WERI-Rb-1 (cell line): ENCODE results near the gene ZNHIT6.
A peak's percentile ranks its signal among the peaks of the same experiment; 100 is the strongest.

Source experiments
- DNase-seq: peaks from one replicate; pipeline ENCODE4 v3.0.0-alpha.2; 2020
- H3K27ac ChIP-seq: fragments of 250-450 bp; sonication (Bioruptor Pico); 2 replicates; pipeline ENCODE4 v1.5.1; 2020; ENCODE audit warnings: mild to moderate bottlenecking, moderate library complexity
- H3K27me3 ChIP-seq: fragments of 250-450 bp; sonication (Bioruptor Pico); 2 replicates; pipeline ENCODE4 v1.5.1; 2021; ENCODE audit warnings: mild to moderate bottlenecking, low read depth, moderate library complexity; ENCODE audit not compliant: insufficient read depth, severe bottlenecking
- H3K36me3 ChIP-seq: fragments of 250-450 bp; sonication (Bioruptor Pico); 2 replicates; pipeline ENCODE4 v1.5.1; 2020; ENCODE audit warnings: mild to moderate bottlenecking, moderate library complexity
- H3K4me3 ChIP-seq: 2 replicates; pipeline ENCODE4 v1.5.1; 2011; ENCODE audit warnings: low read depth, mild to moderate bottlenecking, control low read depth, low read length
- H3K9me3 ChIP-seq: fragments of 250-450 bp; sonication (Bioruptor Pico); 2 replicates; pipeline ENCODE4 v1.5.1; 2021; ENCODE audit warnings: mild to moderate bottlenecking, moderate library complexity; ENCODE audit not compliant: severe bottlenecking
- CTCF ChIP-seq: IDR thresholded peaks from 2 replicates; pipeline ENCODE4 v1.5.1; 2011; ENCODE audit warnings: low read depth, mild to moderate bottlenecking, control low read depth, inconsistent platforms, low read length

ZNHIT6 gene

GRCh38 chr1:85661767-85662166, 46.5 kb downstream of the ZNHIT6 start:
- H3K27me3 ChIP-seq, result no peaks in the 10 kb centered on the region
- H3K36me3 ChIP-seq, result no peaks in the 10 kb centered on the region
- DNase-seq, result peak; percentile 14
- TF ChIP-seq CTCF, result 0 out of 2 replicates have a peak, but pooled peaks have one; percentile 5
- H3K9me3 ChIP-seq, result no peaks in the 10 kb centered on the region
- no peak overlapping the region for H3K27ac ChIP-seq
- H3K4me3 ChIP-seq, result no peak overlapping the region

GRCh38 chr1:85660541-85660940, 47.7 kb downstream of the ZNHIT6 start:
- Histone ChIP-seq H3K27me3 (no peaks in the 10 kb centered on the region), H3K27ac (no peak overlapping the region), H3K36me3 (no peaks in the 10 kb centered on the region), H3K4me3 (no peak overlapping the region), H3K9me3 (no peaks in the 10 kb centered on the region)
- no peak for TF ChIP-seq CTCF
- no peak for DNase-seq

DNA sequence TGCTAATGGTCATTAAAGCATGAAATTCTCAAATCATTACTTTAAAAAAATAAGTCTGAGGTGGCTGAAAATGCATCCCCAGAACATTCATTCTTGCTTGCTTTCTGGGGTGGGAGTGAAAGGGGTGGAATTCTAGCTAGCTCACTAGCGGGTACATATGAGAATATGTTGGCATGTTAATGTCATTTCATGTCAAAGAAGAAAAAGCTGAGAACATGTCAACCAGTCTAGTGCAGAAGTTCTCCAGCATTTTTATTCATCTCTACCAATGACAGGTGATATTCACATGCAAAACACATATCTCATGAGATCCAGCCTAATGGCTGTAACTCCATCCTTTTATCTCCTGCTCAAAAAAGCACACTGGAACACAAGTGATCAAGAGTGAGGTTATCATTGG, 49.1 kb downstream of the ZNHIT6 start:
- H3K27ac ChIP-seq, result no peak overlapping the region
- no peaks in the 10 kb centered on the region for H3K27me3 ChIP-seq
- DNase-seq, result no peak
- H3K4me3 ChIP-seq, result no peak overlapping the region
- H3K9me3 ChIP-seq, result no peaks in the 10 kb centered on the region
- no peaks in the 10 kb centered on the region for H3K36me3 ChIP-seq
- no peak for TF ChIP-seq CTCF

- Histone ChIP-seq H3K36me3 (peaks cover 4% of the 10 kb centered on the region; the same call in 1 of the 2 replicates), H3K4me3 (no peak overlapping the region), H3K9me3 (no peaks in the 10 kb centered on the region), H3K27ac (no peak overlapping the region), H3K27me3 (no peaks in the 10 kb centered on the region)
- no peak for DNase-seq
- TF ChIP-seq CTCF, result no peak
Observed at GRCh38 chr1:85656948-85657347, 51.3 kb downstream of the ZNHIT6 start.

DNA sequence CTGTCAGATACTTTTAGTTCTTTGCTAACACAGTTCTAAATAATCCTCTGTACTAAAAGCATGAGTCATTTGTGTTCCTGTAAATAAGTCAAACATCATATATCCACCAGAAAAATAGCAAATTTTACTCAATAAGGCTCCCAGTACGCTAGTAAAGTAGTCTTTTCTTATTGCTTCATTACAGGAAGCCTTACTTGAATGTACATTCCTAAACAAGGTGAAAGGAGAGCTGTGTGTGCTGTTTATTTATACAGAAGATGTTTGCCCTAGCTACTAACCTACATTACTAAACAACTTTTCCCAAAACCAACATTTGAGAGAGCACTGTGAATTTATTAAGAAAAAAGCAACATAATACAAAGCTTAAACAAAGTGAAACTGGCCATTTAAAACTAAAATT, 52.0 kb downstream of the ZNHIT6 start:
- Histone ChIP-seq H3K9me3 (no peaks in the 10 kb centered on the region), H3K36me3 (peaks cover 4% of the 10 kb centered on the region; the same call in 1 of the 2 replicates), H3K27me3 (no peaks in the 10 kb centered on the region), H3K27ac (no peak overlapping the region), H3K4me3 (no peak overlapping the region)
- no peak for DNase-seq
- TF ChIP-seq CTCF, result no peak

DNA sequence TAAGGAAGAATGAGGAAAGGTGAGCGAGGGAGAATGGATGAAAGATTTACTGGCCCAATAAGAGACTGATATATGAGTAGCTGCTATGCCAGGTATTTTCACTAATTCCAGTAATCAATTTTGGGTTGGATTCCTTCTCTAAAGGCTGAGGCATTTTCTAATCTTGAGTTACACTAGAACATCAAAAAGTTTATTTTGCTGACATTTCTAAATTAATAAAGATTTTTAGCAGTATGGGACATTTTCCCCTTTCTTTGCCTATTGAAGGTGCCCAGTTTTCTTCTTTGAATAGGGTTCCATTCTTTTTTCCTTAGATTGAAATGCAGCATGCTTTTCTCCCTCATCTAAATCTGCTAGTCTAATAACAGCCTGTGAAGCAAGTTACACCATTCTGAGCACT, 52.9 kb downstream of the ZNHIT6 start:
- peaks cover 4% of the 10 kb centered on the region; the same call in 1 of the 2 replicates for H3K36me3 ChIP-seq

More for the DNA sequence above, 52.9 kb downstream of the ZNHIT6 start:
- DNase-seq, result no peak
- Histone ChIP-seq H3K27me3 (no peaks in the 10 kb centered on the region), H3K4me3 (no peak overlapping the region), H3K9me3 (no peaks in the 10 kb centered on the region), H3K27ac (no peak overlapping the region)
- TF ChIP-seq CTCF, result no peak
